ENCODE measurements around the gene SLMAP.

GRCh38 chr3:57797701-57798487 lies 41.8 kb downstream of the SLMAP start:
- TF ChIP-seq CTCF (IDR thresholded peaks at IDR 0.05) (no peak), POLR2AphosphoS5 (IDR thresholded peaks at IDR 0.05) (no peak), POLR2A (IDR thresholded peaks at IDR 0.05) (no peak)

All from prostate gland (tissue), 2 donors.